WTC11 (cell line): Measurements from ENCODE around the gene SYNDIG1. TPM values are rescaled to one million over a fixed set of nuclear protein-coding genes. Genes with fewer than 3 reads are reported as not detected.

ENCODE experiments used
- ATAC-seq: fragments of 200-7000 bp; cut with Tn5 transposase; 2 replicates; pipeline ENCODE4 v1.10.0; 2021; ENCODE audit warnings: mild to moderate bottlenecking, moderate library complexity
- CTCF ChIA-PET: fragments of 300-600 bp; sonication (Branson Sonifier 250); formaldehyde crosslinking; loops from one replicate; lab custom pipeline; 2021; ENCODE audit warnings: antibody characterized with exemption; lab: Charles Lee
- POLR2A ChIA-PET: fragments of 350-600 bp; sonication (Branson Sonifier 250); formaldehyde crosslinking; loops from one replicate; lab custom pipeline; 2021; ENCODE audit warnings: antibody characterized with exemption; lab: Charles Lee
- DNase-seq: peaks from one replicate; pipeline ENCODE4 v3.0.0; 2021; ENCODE audit warnings: low spot score
- H3K27ac Mint-ChIP-seq: 2 replicates; pipeline ENCODE4 v1.8.0; 2021; ENCODE audit warnings: mixed read lengths
- H3K27me3 Mint-ChIP-seq: 2 replicates; pipeline ENCODE4 v1.8.0; 2021; ENCODE audit warnings: low read depth, mild to moderate bottlenecking, moderate library complexity, mixed read lengths
- H3K36me3 Mint-ChIP-seq: 2 replicates; pipeline ENCODE4 v1.8.0; 2021; ENCODE audit warnings: mixed read lengths
- H3K4me1 Mint-ChIP-seq: 2 replicates; pipeline ENCODE4 v1.8.0; 2022; ENCODE audit warnings: mixed read lengths
- H3K4me3 Mint-ChIP-seq: 2 replicates; pipeline ENCODE4 v1.8.0; 2021; ENCODE audit warnings: mild to moderate bottlenecking, moderate library complexity, mixed read lengths
- H3K9me3 Mint-ChIP-seq: 2 replicates; pipeline ENCODE4 v1.8.0; 2021; ENCODE audit warnings: mixed read lengths
- ATF6 ChIP-seq: sonication (generic); formaldehyde crosslinking; IDR thresholded peaks from 2 replicates; pipeline ENCODE4 v1.8.1; 2023; ENCODE audit warnings: mild to moderate bottlenecking, missing genetic modification reagents
- KAT7 ChIP-seq: sonication (generic); formaldehyde crosslinking; IDR thresholded peaks from 2 replicates; pipeline ENCODE4 v1.8.1; 2023; ENCODE audit warnings: missing genetic modification reagents, mild to moderate bottlenecking, borderline replicate concordance
- NFE2L1 ChIP-seq: sonication (generic); formaldehyde crosslinking; IDR thresholded peaks from 2 replicates; pipeline ENCODE4 v1.8.1; 2023; ENCODE audit warnings: missing genetic modification reagents
- NFYB ChIP-seq: sonication (generic); formaldehyde crosslinking; conservative IDR thresholded peaks from 2 replicates; pipeline ENCODE4 v1.8.0; 2022; ENCODE audit warnings: low read depth, missing genetic modification reagents
- STAT6 ChIP-seq: sonication (generic); formaldehyde crosslinking; conservative IDR thresholded peaks from 2 replicates; pipeline ENCODE4 v1.8.1; 2023; ENCODE audit warnings: mild to moderate bottlenecking, low read depth, missing genetic modification reagents, moderate library complexity
- ZBTB43 ChIP-seq: sonication (generic); formaldehyde crosslinking; IDR thresholded peaks from 2 replicates; pipeline ENCODE4 v1.8.1; 2023; ENCODE audit warnings: mild to moderate bottlenecking, missing genetic modification reagents
- ZNF416 ChIP-seq: fragments of 250-450 bp; sonication (Bioruptor Pico); IDR thresholded peaks from 2 replicates; pipeline ENCODE4 v1.9.0; 2021; ENCODE audit warnings: mild to moderate bottlenecking, inconsistent platforms
- ZNF423 ChIP-seq: fragments of 250-450 bp; sonication (Bioruptor Pico); IDR thresholded peaks from 2 replicates; pipeline ENCODE4 v2.1.2; 2022; ENCODE audit warnings: mild to moderate bottlenecking, moderate library complexity
- ZNF425 ChIP-seq: fragments of 250-450 bp; sonication (Bioruptor Pico); conservative IDR thresholded peaks from 2 replicates; pipeline ENCODE4 v1.9.0; 2021; ENCODE audit warnings: mild to moderate bottlenecking
- ZNF532 ChIP-seq: fragments of 250-450 bp; sonication (Bioruptor Pico); IDR thresholded peaks from 2 replicates; pipeline ENCODE4 v1.9.0; 2021; ENCODE audit warnings: mild to moderate bottlenecking, borderline replicate concordance
- total RNA-seq: library from RNA; stranded (reverse); gene quantifications from 3 replicates; pipeline ENCODE4 v1.2.3, GENCODE V29; 2021

SYNDIG1 gene
- total RNA-seq, 1 experiment from 2014 or later, result 6.4 TPM

DNA sequence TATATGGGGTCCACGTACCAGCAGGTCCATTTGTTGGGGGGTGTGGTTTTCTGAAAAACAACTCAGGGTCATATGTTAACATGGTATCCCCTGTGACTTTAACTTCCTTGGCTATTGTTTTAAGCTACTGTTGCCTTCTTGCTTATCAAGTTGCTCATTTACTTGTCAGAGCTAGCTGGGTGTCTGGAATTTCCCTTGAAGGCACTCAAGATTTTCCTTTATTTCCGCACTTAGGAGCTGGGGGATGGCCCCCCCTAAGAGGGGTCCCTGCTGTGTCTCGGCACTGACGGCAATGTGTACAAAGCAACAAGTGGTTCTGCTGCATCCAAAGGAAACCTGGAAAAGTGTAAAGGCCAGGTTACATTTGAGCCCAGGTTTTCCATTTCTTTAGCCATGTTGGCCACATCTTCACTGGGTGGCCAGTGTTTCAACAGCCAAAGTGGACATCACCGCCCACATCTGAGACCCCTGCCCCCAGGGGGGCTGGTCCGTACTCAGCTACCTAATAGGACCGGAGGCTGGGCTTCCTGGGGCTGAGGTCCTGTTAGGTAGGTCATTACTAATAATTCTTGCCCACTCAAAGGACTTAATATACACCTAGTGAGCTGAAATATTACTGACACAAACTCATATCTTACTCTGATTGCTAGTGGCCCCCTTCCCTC, 24.8 kb upstream of the SYNDIG1 start:
- Mint-ChIP-seq H3K4me1 (peaks cover 67% of the 10 kb centered on the region), H3K27ac (no peak overlapping the region; the same call in 1 of the 2 replicates), H3K4me3 (no peak overlapping the region), H3K27me3 (peaks cover 5% of the 10 kb centered on the region), H3K9me3 (no peaks in the 10 kb centered on the region), H3K36me3 (no peaks in the 10 kb centered on the region)
- DNase-seq, result no peak
- ChIA-PET CTCF (interaction anchor here (1.2 kb wide), 1 partner anchor 18 kb away, joined by 3 read pairs; no protein-coding TSS in a partner anchor), POLR2A (interaction anchor here (0.6 kb wide), 1 partner anchor 154 kb away, joined by 3 read pairs; no protein-coding TSS in a partner anchor)
- no peak for ATAC-seq
- TF ChIP-seq ZNF423, result no peak; the same call in 1 of the 2 replicates
- TF ChIP-seq NFE2L1, result no peak
- no peak for TF ChIP-seq ZBTB43 (CRISPR knock-in tag)
- TF ChIP-seq ATF6 (CRISPR knock-in tag), result no peak
- no peak for TF ChIP-seq ZNF532 (CRISPR knock-in tag)
- TF ChIP-seq ZNF425, result no peak
- TF ChIP-seq ZNF416 (CRISPR knock-in tag), result no peak
- TF ChIP-seq STAT6 (CRISPR knock-in tag), result no peak
- no peak for TF ChIP-seq KAT7 (CRISPR knock-in tag)
- no peak for TF ChIP-seq NFYB (CRISPR knock-in tag)
